CD4-positive, alpha-beta T cell treated with Interleukin-2 at 100 ng/mL for 4 hours (primary cell): ENCODE data around the gene ZNF791.
"Not testable (repeated sequence)": the region's sequence is repeated elsewhere in the genome, so short reads cannot be mapped to it uniquely, and the experiment has no call there.

Experiments
- DNase-seq: peaks from one replicate; pipeline ENCODE4 v3.0.0-alpha.2; 2020; ENCODE audit warnings: low spot score

ZNF791 gene

DNA sequence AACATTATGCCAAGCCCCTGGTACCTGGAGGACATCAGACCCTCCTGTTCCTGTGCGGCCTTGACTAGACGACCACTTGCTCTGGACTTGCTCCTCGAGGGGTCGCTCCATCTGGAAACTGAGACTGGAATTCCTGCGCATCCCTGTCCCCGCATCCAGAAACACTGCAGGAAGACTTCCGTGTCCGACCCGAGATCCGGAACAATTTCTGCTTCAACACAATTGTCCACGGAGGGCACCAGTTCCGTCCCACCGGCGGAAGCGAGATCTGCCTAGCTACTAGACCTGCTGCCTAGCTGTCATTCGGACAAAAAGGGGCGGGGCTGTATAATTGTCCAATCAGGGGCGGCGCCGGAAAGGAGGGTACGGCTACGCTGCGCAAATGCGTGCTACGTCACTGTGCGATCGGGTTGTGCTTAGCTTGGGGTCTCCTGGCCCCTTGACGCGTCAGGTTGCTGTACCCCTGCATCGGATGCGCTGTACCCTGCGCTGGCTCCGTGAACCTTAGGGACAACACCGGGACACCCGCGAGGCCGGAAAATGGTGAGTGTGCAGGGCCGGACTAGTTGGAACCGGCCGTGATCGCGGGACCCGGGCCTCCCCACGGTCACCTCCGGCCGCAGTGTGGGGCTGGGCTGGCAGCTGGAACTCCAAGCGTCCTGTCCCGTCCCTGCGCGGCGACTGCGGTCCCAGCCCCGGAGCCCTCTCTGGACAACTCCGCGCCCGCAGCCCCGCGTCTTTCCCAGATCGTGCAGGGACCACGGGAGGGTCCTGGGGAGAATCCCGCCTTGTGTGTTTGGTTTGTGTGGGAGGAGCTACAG is at the start of gene ZNF791, which contains the start of gene ZNF490:
ZNF791 (plus strand) TSS at position 381 of the 821 bp plus-strand sequence; CDS start at position 541, 160 bp downstream.
ZNF490 (minus strand) TSS at position 274 of the 821 bp plus-strand sequence; CDS start at position 141, 133 bp downstream.
- DNase-seq = peak; percentile 98

DNA sequence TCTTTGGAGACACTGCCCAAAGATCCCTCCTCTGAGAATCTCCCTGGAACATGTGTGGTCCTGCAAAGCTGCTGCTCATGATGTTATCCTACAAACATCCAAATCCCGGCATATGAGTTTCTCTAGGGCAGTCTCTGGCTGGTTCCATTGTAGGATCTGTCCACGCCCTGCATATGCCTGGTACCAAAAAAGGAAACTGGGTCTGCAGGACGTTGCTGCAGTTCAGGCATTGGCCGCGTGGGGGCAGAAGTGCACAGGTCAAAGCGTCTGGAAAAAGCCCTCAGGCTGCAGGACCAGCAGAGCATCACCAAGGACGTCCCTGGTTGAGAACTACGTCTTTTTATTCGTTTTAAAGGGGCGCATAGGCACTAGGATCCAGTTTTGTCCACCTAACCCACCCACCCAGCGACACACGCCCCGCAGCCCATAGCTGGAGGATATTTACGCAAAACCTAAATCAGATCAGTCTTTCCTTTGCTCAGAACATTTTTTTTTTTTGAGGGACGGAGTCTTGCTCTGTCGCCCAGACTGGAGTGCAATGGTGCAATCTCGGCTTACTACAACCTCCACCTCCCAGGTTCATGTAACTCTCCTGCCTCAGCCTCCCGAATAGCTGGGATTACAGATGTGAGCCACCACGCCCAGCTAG is 46.6 kb upstream of the ZNF791 start:
- peak; percentile 92 for DNase-seq

DNA sequence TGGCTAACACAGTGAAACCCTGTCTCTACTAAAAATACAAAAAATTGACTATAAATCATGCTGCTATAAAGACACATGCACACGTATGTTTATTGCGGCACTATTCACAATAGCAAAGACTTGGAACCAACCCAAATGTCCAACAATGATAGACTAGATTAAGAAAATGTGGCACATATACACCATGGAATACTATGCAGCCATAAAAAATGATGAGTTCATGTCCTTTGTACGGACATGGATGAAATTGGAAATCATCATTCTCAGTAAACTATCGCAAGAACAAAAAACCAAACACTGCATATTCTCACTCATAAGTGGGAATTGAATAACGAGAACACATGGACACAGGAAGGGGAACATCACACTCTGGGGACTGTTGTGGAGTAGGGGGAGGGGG is 44.3 kb upstream of the ZNF791 start:
- not testable (repeated sequence) for DNase-seq

DNA sequence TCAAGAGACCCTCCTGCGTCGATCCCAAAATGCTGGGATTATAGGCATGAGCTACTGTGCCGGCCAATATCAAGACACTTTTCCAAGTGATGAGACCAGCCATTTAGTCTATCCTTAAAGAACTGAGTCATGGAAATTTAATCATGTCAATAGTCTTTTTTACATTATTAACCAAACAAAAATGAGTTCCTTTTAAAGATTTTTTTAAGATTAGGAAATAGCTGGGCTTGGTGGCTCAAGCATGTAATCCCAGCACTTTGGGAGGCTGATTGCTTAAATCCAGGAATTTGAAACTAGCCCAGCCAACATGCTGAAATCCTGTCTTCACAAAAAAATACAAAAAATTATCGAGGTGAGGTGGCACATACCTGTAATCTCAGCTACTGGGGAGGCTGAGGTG is 42.8 kb upstream of the ZNF791 start:
- no peak for DNase-seq

DNA sequence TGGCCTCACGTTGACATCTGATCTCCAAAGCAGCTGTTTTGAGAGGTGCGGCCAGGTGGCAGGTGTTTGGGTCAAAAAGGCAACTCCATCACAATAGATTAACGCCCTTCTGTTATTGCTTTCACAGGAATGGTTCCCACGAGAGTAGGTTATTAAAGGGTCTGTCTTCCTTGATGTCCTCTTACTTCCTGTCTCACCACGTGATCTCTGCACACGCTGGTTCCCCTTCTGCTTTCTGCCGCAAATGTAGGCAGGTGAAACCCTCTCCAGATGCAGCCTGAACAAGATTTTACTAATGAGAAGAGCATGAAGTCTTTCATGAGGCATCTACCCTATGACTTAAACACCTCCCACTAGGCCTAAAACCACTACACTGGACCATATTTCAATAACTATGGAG is 36.7 kb upstream of the ZNF791 start:
- DNase-seq = no peak

DNA sequence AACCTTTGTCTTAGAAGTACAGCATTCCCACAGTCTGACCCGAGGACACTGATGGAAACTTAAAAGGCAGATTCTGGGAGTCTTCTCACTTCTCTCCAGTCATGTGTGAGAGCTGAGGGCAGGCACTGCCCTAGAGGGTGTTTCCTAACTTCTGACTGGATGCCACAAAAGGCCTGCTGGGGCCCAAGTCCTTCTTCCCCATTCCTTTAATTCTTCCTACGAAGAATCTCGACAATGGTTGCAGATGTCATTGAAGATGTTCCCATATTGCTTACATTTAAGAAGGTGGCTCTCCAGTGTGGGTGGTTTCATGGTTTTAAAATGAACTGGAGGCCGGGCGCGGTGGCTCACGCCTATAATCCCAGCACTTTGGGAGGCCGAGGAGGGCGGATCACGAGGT is 32.1 kb upstream of the ZNF791 start:
- DNase-seq = no peak

DNA sequence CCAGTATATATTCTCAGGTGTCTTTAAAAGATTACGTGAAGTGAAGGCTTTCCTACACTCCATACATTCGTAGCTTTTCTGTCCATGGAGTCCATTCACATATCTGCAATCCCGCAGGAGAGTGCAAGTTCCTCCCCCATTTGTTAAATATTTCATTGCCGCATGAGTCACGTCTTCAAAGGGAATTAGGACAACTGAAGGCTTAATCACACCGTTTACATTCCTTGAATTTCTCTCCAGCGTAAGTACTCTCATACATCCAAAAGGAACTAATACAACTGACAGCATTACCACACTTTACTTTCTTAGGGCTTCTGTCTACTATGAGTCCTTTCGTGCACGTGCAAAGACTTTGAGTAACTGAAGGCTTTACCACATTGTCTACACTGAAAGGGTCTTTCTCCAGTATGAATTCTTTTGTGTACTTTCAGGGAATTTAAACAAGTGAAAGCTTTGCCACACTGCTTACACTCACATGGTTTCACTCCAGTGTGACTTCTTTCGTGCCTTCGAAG is 30.5 kb upstream of the ZNF791 start:
- DNase-seq = no peak

DNA sequence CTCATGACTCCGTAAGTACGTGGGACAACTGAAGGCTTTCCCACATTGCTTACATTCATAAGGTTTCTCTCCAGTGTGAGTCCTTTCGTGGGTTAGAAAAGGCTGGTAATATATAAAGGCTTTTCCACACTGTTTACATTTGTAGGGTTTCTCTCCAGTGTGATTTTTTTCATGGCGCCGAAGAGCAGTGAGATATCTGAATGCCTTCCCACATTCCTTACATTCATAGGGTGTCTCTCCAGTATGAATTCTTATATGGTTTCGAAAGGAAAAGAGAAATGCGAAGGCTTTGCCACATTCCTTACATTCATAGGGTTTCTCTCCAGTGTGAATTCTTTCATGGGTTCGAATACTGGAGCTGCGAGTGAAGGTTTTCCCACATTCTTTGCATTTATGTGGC is 29.6 kb upstream of the ZNF791 start:
- no peak for DNase-seq

DNA sequence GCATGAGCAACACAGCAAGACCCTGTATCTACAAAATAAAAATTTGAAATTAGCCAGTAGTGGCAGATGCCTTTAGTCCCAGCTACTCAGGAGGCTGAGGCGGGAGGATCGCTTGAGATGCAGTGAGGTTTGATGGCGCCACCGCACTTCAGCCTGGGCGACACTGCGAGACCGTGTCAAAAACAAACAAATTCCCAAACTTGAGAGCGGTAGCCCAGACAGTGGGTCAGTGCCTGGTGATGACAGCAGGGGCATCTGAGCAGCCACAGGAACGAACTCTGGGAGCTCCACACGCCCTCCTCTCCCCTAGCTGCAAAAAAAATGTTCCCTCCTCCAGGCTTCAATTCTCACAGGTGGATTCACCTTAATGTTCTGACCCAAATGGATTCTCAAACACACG is 14.2 kb upstream of the ZNF791 start:
- DNase-seq = no peak

DNA sequence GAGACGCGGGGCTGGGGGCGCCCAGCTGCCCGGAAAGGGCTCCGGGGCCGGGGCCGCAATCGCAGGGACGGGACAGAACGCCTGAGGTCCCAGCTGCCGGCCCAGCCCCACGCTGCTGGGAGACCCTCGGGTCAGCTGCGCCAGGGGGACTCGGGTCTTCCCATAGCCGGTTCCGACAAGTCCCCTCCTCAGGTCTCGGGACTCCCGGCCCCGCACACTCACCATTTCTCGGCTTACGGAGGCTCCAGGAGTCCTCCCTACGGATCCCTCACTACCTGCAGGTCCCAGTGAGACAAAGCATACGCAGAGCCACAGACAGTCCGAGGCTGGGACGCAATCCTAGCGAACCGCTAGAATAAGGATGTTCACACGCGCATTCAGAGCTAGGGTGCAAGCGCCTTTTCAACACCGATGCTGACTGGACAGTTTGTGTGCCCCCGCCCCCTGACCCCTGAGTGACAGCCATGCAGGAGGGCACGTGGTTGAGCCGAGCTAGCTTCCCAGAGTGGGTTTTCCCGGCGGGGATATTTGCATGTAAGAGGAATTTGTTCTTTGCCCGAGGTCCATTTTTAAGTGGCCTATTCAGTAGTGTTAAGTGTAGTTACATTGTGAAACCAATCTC is 13.7 kb upstream of the ZNF791 start:
- no peak for DNase-seq

DNA sequence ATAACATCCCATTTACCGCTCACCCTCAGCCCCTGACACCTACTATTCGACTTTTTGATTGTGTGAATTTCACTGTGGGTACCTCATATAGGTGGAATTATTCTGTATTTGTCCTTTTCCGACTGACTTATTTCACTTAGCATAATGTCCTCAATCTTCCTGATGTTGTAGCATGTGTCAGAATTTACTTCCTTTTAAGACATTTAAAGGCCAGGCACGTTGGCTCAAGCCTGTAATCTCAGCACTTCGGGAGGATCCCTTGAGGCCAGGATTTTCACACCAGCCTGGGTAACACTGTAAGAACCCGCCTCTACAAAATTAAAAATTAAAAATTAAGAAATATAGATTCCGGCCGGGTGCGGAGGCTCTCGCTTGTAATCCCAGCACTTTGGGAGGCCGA is 13.1 kb upstream of the ZNF791 start:
- no peak for DNase-seq

DNA sequence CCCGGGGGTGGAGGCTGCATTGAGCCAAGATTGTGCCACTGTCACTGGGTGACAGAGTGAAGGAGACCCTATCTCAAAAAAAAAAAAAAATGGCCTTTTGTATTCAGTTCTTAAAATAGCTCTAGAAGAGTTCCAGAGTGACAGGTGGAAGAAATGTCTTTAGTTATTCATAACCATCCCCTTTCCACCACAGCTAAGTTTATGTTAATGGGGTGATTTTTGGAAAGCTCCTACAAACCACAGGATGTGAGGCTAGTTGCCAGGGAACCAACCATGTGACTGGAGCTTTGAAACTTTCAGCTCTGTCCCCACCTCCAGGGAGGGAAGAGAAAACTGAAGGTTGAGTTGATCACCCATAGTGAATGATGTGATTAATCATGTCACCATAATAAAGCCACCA is 7.0 kb upstream of the ZNF791 start:
- peak; percentile 63 for DNase-seq

DNA sequence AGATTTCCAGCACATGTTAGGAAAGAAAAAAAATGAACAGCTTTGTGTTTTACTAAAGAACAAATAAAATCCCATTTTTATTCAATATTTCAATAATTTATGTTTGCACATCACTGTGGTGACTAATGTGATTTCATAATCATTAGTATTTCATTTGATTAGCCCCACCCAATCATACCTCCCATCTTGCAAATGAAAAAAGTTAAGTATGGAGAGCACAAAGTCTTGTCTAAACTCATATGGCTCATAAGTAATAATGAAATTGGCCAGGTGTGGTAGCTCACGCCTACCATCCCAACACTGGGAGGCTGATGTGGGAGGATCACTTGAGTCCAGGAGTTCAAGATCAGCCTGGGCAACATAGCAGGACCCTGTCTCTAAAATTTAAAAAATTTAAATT is 3.9 kb upstream of the ZNF791 start:
- no peak for DNase-seq

DNA sequence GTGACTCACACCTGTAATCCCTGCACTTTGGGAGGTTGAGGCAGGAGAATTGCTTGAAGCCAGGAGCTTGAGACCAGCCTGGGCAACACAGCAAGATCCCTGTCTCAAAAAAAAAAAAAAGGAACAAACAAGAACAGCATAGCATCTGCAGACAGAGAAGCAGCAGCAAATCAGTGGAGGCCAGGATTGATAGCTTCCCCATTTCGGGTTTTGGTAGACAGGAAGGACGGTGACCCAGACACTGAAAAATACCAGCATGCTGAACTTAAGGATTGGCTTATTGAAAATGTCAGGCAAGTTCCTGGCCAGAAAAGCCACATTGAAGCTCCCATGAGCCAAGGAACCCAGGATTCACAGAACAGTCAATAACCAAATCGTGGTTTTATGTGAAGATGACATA is 3.1 kb upstream of the ZNF791 start:
- DNase-seq = no peak

DNA sequence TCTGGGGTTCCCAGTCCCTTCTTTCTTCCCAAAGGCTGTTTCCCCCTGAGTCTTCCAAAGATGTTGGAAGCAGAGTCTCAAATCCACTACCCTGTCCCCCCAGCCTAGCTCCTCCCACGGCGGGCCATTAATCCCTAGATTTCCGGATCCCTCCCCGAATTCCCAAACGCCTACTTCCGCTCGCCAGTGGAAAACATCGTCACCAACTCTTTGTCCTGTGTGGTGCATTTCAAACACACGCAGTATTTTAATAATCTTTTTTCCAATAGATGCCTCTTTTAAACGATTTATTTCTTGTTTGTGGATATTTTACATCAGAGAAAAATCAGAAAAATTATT is 610 bp downstream of the ZNF791 start:
- DNase-seq = no peak

DNA sequence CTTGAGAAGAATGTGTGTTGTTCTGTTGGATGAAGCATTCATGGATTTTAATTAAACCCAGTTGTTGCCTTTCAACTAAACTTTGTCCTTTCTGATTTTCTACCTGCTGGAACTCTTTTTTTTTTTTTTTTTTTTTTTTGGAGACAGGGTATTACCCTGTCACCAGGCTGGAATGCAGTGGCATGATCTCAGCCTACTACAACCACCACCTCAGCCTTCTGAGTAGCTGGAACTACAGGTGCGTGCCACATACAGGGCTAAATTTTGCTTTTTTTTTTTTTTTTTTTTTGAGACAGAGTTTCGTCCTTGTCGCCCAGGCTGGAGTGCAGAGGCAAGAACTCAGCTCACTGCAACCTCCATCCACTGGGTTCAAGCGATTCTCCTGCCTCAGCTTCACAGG is 6.9 kb downstream of the ZNF791 start:
- DNase-seq = no peak

DNA sequence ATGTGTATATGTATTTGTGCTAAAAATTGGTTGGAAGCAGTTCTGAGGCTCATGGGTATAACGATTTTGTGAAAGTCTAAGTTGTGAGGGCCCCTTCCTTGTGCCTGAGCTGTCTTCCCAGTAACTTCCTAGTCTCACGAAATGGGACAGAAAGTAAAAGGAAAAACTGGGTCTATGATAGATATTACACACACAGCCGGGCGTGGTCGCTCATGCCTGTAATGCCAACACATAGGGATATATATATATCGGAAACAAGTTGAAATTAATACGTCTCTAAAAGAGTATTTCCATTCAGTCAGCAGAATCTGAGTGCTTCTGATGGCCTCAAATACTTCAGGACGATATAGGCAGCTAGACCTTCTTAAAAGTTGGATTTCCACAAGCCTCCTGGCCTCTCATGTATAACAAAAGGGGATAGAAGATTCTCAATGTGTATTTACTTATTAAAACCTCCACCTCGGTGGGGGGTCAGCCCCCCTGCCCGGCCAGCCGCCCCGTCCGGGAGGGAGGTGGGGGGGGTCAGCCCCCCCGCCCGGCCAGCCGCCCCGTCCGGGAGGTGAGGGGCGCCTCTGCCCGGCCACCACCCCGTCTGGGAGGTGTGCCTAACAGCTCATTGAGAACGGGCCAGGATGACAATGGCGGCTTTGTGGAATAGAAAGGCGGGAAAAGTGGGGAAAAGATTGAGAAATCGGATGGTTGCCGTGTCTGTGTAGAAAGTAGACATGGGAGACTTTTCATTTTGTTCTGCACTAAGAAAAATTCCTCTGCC is 10.7 kb downstream of the ZNF791 start:
- not testable (repeated sequence) for DNase-seq

DNA sequence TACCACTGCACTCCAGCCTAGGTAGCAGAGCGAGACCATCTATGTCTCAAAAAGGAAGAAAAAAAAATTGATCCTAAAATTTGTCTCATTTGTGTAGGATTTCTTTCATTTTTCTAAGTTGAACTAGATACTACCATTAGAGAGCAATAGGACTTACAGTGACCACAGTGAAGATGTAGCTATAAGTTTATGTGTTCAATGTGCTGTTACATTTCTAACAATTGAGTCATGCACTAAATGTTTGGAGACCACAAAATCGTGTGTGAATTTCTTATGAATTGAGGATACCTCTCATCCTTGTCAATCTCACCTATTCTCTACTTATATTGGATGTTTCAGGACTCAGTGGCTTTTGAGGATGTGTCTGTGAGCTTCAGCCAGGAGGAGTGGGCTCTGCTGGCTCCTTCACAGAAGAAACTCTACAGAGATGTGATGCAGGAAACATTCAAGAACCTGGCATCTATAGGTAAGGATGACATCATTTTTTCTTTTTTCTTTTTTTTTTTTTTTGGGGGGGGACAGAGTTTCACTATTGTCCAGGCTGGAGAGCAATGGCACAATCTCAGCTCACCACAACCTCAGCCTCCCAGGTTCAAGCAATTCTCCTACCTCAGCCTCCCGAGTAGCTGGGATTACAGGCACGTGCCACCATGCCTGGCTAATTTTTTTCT is 12.8 kb downstream of the ZNF791 start:
- no peak for DNase-seq

DNA sequence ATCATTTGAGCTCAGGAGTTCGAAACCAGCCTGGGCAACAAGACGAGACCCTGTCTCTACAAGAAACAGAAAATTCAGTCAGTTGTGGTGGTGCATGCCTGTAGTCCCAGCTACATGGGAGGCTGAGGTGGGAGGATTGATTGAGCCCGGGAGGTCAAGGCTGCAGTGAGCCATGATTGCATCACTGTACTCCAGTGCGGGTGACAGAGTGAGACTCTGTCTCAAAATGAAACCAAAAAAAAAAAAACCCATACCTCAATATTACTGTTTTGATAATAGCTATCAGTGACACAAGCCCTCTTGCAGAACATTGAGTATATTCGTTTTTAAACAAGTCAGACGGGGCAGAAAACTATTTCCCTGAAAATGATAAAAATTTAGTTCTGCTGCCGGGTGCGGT is 16.2 kb downstream of the ZNF791 start:
- DNase-seq = no peak

DNA sequence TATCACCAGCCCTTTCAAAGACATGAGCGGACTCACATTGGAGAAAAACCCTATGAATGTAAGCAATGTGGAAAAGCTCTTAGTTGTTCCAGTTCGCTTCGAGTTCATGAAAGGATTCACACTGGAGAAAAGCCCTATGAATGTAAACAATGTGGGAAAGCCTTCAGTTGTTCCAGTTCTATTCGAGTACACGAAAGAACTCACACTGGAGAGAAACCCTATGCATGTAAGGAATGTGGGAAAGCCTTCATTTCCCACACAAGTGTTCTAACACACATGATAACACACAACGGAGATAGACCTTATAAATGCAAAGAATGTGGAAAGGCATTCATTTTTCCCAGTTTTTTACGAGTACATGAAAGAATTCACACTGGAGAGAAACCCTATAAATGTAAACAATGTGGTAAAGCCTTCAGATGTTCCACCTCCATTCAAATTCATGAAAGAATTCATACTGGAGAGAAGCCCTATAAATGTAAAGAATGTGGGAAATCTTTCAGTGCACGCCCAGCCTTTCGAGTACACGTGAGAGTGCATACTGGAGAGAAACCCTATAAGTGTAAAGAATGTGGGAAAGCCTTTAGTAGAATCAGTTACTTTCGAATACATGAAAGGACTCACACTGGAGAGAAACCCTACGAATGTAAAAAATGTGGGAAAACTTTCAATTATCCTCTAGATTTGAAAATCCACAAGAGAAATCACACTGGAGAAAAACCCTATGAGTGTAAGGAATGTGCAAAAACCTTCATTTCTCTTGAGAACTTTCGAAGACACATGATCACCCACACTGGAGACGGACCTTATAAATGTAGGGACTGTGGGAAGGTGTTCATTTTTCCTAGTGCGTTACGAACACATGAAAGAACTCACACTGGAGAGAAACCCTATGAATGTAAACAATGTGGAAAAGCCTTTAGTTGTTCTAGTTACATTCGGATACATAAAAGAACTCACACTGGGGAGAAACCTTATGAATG is 17.6 kb downstream of the ZNF791 start:
- DNase-seq = no peak
